ENCODE measurements around the gene N4BP2L2.

N4BP2L2 gene

GRCh38 chr13:32528358-32528757 lies 10.2 kb downstream of the N4BP2L2 start:
- no peak for DNase-seq

DNA sequence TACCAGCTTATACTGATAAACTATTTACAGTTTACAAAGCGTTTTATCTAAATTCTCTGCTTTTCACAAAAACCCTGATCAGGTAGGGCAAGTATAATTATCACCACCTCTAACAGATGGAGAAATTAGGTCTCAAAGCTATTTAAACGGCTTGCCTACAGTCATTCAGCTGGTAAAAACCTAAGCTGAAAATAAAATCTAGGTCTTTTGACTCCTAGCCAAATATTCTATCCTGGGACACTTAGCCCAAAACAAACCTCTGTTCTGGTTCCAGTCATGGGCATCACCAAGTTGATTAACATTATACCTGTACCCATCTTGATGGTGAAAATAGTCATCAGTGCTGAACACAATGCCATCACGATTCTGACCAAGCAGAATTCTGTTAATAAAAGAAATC lies 11.4 kb downstream of the N4BP2L2 start:
- DNase-seq: no peak

DNA sequence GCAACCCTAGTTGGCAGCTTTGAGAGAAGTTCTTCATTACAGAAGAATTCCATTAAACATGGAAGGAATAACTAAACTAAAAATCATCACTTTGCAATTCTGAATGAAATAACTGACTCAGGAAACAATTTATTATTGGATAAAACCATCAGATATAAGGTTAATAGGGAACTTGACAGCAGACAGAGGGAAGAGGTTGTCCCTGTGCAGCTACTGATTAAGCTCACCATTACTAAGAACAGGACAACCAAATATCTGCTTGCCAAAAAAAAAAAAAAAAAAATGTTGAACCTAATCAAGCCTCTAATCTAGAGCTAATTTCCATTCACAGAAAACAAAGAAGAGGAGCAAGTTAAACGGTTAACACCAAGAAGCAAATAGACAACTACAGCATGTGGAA lies 12.8 kb downstream of the N4BP2L2 start:
- DNase-seq: no peak

GRCh38 chr13:32515246-32515645 lies 23.3 kb downstream of the N4BP2L2 start:
- no peak for DNase-seq

DNA sequence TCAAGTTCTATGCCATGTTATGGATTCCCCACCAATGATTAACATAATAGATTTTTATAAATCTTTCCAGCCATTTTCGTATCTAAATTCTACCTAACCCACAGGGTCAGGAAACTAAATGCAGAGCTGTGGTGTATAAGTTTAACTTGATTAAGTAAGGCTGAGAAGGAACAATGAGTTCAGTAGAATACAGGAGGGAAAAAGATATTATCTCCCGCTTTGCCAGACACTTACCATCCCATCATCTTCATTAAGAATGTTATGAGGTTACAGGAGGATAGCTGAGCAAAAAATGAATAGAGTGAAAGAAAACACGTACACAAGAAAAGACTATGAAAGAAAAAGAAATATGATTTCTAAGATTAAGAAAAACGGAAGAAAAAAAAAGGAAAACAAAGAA lies 27.1 kb downstream of the N4BP2L2 start:
- DNase-seq: no peak

DNA sequence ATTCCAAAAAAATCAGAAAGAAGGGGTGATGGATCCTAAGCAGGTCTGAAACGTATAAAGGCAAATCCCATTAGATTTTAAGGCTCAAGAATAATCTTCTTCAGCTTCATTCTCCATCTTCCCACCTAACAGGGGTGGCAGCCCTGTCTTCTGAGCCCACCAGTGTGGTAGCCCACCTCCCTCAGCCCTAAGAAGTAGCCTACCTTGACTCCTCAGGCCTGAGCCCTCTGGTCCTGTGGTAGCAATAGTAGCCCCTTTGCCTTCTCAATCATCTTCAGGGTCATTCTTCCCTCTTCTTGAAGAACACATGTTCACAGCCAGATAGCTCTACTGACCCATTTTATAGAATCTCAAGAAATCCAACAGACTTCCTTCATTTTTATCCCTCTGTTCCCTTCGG lies 33.7 kb downstream of the N4BP2L2 start:
- DNase-seq: no peak

DNA sequence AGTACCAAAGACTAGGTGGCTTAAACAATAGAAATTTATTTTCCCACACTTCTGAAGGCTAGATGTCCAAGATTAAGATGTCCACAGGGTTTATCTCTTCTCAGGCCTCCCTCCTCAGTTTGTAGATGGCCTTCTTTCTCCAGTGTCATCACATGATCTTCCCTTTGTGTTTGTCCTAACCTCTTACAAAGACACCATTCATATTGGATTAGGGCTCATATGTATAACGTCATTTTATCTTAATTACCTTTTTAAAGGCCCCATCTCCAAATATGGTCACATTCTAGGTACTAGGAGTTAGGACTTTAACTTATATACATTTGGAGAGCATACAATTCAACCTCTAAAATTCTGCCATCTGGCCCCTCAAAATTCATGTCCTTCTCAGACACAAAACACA lies 34.3 kb downstream of the N4BP2L2 start:
- DNase-seq: no peak

- no peak for DNase-seq
Observed at GRCh38 chr13:32503727-32504126, 34.9 kb downstream of the N4BP2L2 start.

- DNase-seq: no peak
Observed at GRCh38 chr13:32501064-32501463, 37.5 kb downstream of the N4BP2L2 start.

DNA sequence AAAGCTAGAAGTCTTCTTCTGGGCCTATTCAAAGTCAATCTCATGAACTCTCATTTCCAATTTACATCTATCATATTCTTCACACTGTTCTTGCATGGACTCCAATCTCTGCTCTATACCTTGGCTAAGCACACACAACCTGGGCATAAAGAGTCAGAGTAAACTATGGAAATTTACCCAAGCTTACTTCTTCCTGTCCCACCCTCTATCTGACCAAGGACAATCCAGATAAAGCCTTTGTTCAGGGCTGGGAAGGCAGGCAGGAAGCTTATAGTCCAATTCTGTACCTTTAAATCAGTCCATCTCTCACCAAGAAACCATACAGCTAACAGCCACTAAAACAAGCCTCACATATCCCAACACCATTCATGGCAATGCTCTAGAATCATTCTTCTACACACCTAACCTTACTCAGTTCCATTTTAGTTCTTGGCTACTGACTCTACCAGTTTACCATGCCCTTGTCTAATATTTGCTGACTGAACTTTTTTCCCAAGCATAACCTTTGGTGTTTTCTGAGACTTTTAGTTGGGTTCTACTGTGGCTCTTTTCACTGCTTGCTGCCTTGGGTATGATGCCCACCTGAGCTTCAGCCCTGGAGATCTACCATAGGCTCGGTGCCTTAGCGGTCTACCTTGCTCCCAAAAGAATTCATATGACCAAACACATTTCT lies 38.9 kb downstream of the N4BP2L2 start:
- no peak for DNase-seq

- no peak for DNase-seq
Observed at GRCh38 chr13:32497589-32497988, 41.0 kb downstream of the N4BP2L2 start.

DNA sequence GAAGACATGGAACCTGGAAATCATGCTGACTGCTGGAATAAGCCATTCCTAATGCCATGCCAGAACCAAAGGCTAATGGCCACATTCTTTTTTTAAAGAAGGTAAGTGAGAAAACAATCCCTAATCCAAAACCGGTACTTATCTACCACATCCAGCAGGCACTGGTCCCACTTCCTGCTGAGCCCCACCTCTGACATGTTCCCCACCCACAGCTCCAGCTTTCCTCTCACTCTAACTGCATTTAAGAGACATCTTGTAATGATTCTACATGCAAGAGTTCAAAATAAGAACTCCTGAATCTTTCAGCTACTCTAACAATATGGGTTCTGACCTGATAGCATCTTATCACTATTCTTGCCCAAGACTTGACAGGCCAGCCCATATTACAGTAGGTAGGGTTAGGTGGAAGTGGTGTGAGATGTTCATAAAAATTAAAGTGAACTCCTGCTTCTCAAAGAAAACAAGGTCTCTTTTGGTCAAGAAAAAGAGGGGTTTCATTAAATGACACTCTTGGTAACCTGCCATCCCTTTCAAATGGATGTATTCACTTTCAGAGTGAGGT lies 41.9 kb downstream of the N4BP2L2 start:
- no peak for DNase-seq

GRCh38 chr13:32495841-32496240 lies 42.8 kb downstream of the N4BP2L2 start:
- no peak for DNase-seq

DNA sequence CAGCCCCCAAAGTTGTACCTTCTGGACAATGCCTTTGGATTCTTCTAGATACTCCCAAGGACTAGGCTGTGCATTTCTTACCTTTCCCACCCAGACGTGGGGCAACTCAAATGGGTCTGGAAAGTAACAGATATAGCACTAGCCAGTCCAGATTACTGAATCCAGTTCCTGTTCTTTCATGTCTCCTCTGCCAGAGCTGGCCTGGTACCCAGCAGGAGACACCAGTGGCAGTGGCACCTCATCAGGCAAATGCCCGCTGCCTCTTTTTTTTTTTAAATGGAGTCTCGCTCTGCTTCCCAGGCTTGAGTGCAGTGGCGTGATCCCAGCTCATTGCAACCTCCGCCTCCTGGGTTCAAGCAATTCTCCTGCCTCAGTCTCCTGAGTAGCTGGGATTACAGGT lies 43.2 kb downstream of the N4BP2L2 start:
- DNase-seq: no peak

DNA sequence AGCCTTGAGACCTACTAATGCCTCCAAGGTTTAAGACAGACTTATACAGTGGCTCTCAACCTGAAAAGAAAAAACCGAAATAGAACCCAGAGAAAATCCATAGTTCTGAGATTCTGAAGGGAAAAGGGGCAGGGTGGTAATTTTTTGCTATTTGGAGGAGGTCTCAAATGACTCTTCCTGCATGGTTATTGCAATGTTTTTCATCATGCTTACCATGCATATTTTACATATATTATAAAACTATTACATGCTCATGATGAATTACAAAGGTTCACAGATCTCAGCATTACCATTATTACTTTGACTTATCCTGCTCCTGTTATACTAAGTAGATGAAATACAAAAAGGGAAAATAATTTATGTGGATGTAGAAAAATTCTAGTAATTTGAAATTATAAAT lies 47.6 kb downstream of the N4BP2L2 start:
- DNase-seq: no peak

- no peak for DNase-seq
Observed at GRCh38 chr13:32476892-32477291, 61.7 kb downstream of the N4BP2L2 start.

- DNase-seq: no peak
Observed at GRCh38 chr13:32476021-32476731, 62.4 kb downstream of the N4BP2L2 start.

- DNase-seq: no peak
Observed at GRCh38 chr13:32474999-32475792, 63.4 kb downstream of the N4BP2L2 start.

DNA sequence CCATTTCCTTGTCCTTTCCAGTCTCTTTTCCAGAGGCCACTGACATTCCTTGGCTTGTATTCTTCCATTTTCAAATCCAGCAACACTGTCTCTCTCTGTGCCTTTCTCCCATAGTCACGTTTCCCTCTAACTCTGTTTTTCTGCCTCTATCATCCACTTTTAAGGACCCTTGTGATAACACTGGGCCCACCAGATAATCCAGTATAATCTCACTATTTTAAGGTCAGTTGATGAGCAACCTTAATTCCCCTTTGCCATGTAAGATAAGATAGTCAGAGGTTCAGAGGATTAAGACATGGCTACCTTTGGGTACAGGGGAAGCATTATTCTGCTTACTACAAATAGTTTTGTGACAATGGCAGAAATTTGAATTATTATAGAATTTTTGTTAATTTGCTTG lies 64.9 kb downstream of the N4BP2L2 start:
- no peak for DNase-seq

DNA sequence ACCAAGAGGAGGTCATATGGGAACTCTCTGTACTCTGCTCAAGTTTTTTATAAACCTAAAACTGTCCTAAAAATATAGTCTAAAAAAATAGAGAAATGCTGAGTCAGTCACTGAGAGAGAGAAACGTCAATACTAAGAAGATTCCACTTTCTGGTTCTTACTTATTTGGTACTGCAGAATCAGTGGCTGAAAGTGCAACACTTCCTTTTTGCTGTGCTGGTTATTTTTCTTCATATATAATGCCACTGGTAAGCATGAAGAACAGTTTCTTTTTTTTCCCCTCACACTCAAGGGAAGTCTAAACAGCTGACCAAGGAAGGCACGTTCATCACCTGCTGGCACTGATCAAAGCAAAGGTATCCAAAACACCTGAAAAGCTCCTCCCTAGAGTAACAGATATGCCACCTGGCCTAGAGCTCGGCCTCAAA lies 66.4 kb downstream of the N4BP2L2 start:
- DNase-seq: no peak

DNA sequence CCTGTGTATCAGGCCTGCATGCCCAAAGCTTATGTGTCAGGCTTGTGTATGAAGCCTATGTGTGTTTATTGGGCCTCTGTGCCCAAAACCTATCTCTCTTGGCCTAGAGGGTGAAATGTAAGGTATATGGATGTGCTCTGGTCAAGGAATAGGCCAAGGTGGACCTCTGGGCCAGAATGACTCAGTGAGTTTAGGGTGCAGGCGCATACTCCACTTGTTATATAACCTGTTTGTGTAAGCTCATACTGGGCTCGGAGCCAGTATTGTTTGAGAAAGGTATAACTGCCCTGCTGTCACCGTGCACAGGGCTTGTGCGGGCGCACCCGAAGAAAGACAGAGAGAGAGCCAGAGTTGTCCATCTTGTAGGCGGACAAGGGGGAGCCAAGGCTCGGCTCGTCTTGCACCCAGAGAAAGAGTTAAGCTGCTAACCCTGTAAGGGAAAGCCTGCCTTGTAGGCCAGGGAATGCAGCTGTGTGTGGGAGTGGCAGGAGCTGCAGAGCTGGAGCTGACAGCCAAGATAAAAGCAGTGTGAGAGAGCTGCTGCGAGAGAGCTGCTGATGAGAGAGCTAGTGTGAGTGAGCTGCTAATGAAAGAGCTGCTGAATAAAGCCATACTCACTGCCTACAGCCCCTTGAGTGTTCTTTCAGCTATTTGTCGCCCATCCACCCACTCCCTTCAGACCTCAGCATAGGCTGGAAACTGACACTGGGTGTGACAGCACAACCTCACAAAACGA lies 67.2 kb downstream of the N4BP2L2 start:
- DNase-seq: no peak

GRCh38 chr13:32468502-32469142 lies 70.0 kb downstream of the N4BP2L2 start:
- DNase-seq: no peak
